AG04450 (cell line): ENCODE data around the gene OARD1. TPM values are rescaled to one million over a fixed set of nuclear protein-coding genes. Genes with fewer than 3 reads are reported as not detected.

Source experiments
- CTCF ChIA-PET: fragments of 300-600, 350-600 bp; formaldehyde crosslinking; extraction: SDS; loops from one replicate; lab custom pipeline; 2022; ENCODE audit warnings: antibody characterized with exemption, inconsistent platforms; lab: Charles Lee
- POLR2A ChIA-PET: fragments of 350-600 bp; formaldehyde crosslinking; extraction: SDS; loops from one replicate; lab custom pipeline; 2021; ENCODE audit warnings: antibody characterized with exemption, inconsistent platforms; lab: Yijun Ruan, JAX
- DNase-seq: peaks from one replicate; pipeline ENCODE4 v3.0.0-alpha.2; 2011; ENCODE audit warnings: low read depth, low spot score
- H3K27ac ChIP-seq: one replicate; pipeline ENCODE4 v1.5.1; 2012; ENCODE audit warnings: low read depth, low read length, control low read depth
- H3K27me3 ChIP-seq: one replicate; pipeline ENCODE4 v1.6.0; 2012; ENCODE audit warnings: low read length; ENCODE audit not compliant: control insufficient read depth, insufficient read depth
- H3K4me3 ChIP-seq: 2 replicates; pipeline ENCODE4 v1.5.1; 2011; ENCODE audit warnings: mild to moderate bottlenecking, low read depth, low read length, control low read depth
- H3K9me3 ChIP-seq: 2 replicates; pipeline ENCODE4 v1.5.1; 2012; ENCODE audit warnings: low read length; ENCODE audit not compliant: control insufficient read depth, insufficient read depth
- CTCF ChIP-seq: IDR thresholded peaks from 2 replicates; pipeline ENCODE4 v1.5.1; 2011; ENCODE audit warnings: low read depth, low read length, control low read depth, inconsistent platforms
- polyA plus RNA-seq: library from polyadenylated mRNA; depleted of rRNA; stranded (reverse); fragments of >200 nt; gene quantifications from 2 replicates; pipeline ENCODE4 v1.2.3, GENCODE V29; 2011

The OARD1 gene
- polyA plus RNA-seq, 1 experiment = 10.0 TPM

- CTCF ChIA-PET = interaction anchor here (1.1 to 4.6 kb wide), 8 partner anchors 12 to 275 kb away, joined by 3 to 83 read pairs (median 6); no protein-coding TSS in a partner anchor
- no peak for TF ChIP-seq CTCF
- no peaks in the 10 kb centered on the region for H3K27me3 ChIP-seq
- no peak overlapping the region for H3K4me3 ChIP-seq
- POLR2A ChIA-PET = no interaction called here
- H3K9me3 ChIP-seq = no peaks in the 10 kb centered on the region
- H3K27ac ChIP-seq = no peak overlapping the region
- DNase-seq = no peak
Measured at GRCh38 chr6:41093729-41094128, 21.6 kb upstream of the OARD1 start.

DNA sequence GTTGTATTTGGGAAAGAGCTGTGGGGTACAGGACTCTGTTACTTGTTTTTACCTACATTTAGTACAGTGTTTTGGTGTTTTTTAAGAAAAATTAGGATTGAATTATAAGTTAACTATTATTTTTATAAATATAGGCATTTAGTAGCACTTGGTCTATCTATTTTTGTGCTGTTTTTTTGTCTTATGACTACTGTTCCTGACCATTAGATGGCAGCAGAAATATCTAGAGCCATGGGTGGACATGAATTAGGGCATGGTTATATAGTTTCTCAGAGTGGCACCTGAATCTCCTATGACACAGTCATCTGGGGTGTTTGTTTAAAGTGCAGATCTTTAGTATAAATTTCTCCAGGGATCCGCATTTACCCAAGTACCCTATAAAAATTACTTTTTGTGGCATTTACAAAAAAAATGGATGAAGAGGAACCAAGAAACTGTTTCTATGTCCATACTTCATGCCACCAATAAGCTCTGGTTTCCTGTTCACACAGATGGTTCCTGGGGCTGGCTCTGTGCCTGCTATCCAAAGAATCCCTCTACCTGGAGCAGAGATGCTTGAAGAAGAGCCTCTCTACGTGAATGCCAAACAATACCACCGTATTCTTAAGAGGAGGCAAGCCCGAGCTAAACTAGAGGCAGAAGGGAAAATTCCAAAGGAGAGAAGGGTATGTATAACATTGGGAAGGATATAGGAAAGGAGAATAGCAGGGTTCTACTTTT, 20.4 kb upstream of the OARD1 start:
- TF ChIP-seq CTCF = peak; percentile 56
- ChIA-PET POLR2A (no interaction called here), CTCF (interaction anchor here (0.7 to 4.6 kb wide), 23 partner anchors 9 to 276 kb away, joined by 3 to 83 read pairs (median 4); partner anchors contain the start of genes NFYA and OARD1)
- Histone ChIP-seq H3K27me3 (no peaks in the 10 kb centered on the region), H3K9me3 (no peaks in the 10 kb centered on the region), H3K4me3 (no peak overlapping the region), H3K27ac (no peak overlapping the region)
- DNase-seq = no peak

GRCh38 chr6:41090841-41091761, 18.9 kb upstream of the OARD1 start:
- Histone ChIP-seq H3K4me3 (no peak overlapping the region), H3K27me3 (no peaks in the 10 kb centered on the region), H3K9me3 (no peaks in the 10 kb centered on the region), H3K27ac (no peak overlapping the region)
- POLR2A ChIA-PET = interaction anchor here (1.3 kb wide), 1 partner anchor 19 kb away, joined by 5 read pairs; the partner anchor contains the start of genes NFYA and OARD1
- no peak for DNase-seq
- no peak for TF ChIP-seq CTCF
- CTCF ChIA-PET = interaction anchor here (0.7 to 4.6 kb wide), 8 partner anchors 11 to 229 kb away, joined by 3 to 83 read pairs (median 8); partner anchors contain the start of genes NFYA and OARD1

DNA sequence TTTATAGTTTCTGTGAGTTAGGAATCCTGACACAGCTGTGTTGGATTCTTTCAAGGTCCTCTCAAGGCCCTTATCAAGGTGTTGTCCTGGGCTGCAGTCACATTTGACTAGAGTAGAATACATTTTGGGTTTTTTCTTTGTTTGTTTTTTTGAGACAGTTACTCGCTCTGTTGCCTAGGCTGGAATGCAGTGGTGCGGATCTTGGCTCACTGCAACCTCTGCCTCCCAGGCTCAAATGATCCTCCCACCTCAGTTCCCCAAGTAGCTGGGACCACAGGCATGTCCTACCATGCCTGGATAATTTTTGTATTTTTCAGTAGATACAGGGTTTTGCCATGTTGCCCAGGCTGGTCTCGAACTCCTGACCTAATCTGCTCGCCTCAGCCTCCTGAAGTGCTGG, 16.3 kb upstream of the OARD1 start:
- CTCF ChIA-PET = interaction anchor here (0.9 kb wide), 1 partner anchor 219 kb away, joined by 7 read pairs; no protein-coding TSS in a partner anchor

More for the DNA sequence above, 16.3 kb upstream of the OARD1 start:
- TF ChIP-seq CTCF = no peak
- DNase-seq = no peak
- Histone ChIP-seq H3K9me3 (no peaks in the 10 kb centered on the region), H3K4me3 (no peak overlapping the region), H3K27ac (no peak overlapping the region), H3K27me3 (no peaks in the 10 kb centered on the region)
- POLR2A ChIA-PET = interaction anchor here (0.5 kb wide), 1 partner anchor 232 kb away, joined by 4 read pairs; no protein-coding TSS in a partner anchor
